COLO668 (cell line): ENCODE measurements around the gene CYB5D1.

Experiments
- DNase-seq: peaks from one replicate; lab custom pipeline; 2025; ENCODE audit not compliant: unreplicated experiment; lab: John Stamatoyannopoulos, UW

CYB5D1 gene

GRCh38 chr17:7833011-7833794, 24.6 kb upstream of the CYB5D1 start:
- no peak for DNase-seq

GRCh38 chr17:7833795-7834541, 23.8 kb upstream of the CYB5D1 start, which contains the start of gene KDM6B:
Gene KDM6B (plus strand): TSS chr17:7834217. CDS start chr17:7845555, 11,338 bp downstream.
- DNase-seq, result peak; percentile 85

DNA sequence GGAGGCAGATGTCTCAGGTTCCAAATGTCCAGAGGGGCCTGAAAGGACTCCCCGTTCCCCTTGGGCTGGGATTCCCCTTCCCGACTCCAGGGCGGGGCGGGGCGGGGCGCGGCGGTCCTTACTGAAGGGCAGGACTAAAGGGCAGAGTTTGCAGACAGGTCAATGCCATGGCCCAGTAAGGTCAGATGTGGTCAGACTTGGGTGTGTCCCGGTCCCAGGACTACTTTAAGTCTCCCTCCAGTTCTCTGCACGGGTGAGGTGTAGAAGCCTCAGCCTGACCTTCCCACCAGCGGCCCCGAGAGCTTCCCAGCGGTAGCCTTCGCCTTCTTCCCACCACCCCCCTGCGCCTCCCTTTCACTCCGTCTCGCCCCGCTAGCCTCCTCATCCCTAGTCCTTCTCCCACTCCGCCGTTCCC, 23.3 kb upstream of the CYB5D1 start:
- DNase-seq, result no peak

GRCh38 chr17:7834957-7835813, 22.6 kb upstream of the CYB5D1 start:
- DNase-seq, result peak; percentile 94

GRCh38 chr17:7835814-7836595, 21.8 kb upstream of the CYB5D1 start:
- DNase-seq, result peak; percentile 62

DNA sequence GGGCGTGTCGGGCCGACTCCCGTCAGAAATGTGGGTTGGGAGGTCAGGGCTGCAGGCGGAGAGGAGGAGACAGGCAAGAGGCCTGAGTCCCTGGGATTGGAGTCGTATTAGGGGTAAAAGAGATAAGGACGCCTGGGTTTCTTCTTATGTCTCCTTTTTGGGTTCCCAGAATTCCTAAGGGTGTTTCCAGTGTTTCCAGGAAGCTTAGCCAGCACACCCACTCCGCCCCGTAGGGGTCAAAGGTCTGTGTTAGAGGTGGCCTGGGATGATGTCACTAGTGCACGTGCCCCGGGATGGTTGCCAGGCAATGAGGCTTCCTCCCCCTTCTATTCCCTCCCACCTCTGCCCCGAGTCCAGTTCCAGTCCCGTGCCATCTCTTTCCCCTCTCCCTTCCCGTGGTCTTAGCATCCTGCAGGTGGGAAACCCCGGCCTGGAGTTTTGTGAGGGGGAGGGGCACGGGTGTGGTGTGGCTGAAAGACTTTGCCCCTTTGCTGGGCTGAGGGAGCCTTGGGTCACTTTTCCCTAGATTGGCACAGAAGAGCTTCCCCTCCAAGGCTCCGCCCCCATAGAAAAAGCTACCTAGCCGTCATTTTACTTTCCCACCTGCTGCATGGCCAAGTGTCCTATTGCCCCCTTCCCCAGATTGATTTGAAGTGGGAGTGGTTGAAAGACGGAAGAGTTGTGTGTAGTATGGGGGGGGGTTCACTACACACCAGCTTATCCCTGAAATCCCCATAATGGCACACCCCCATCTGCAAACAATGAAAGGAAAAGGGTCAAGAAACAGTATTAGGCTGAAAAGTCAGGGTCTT, 21.0 kb upstream of the CYB5D1 start:
- DNase-seq, result peak; percentile 94

DNA sequence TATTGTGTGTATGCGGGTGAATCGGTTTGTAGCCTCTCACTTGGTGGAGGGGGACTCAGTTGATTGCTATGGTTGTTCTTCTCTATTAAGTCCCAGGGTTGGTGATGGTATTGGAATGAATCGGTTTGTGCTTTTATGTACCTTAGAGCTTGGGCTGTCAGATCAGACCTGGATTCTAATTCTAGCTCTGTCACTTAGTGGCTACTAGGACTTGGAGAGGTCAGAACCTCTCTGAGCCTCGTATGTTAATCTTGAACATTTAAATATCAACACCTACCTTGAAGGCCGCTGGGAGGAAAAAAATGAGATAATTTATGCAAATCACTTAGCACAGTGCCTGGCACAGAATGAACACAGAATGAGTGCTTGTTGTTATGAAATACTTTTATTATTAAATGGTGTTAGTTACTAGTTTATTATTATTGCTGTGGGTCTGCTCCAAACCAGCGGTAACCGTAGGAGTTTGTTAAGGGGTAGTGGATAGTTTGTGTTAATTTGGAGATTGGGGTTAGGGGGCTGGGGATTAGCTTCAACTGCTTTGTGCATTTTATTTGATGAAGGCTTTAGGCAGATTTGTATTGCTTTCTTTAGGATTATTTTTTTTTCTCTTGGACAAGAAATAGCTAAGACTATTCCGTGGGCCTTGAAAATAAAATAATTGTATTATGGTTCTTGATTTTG, 20.3 kb upstream of the CYB5D1 start:
- no peak for DNase-seq

DNA sequence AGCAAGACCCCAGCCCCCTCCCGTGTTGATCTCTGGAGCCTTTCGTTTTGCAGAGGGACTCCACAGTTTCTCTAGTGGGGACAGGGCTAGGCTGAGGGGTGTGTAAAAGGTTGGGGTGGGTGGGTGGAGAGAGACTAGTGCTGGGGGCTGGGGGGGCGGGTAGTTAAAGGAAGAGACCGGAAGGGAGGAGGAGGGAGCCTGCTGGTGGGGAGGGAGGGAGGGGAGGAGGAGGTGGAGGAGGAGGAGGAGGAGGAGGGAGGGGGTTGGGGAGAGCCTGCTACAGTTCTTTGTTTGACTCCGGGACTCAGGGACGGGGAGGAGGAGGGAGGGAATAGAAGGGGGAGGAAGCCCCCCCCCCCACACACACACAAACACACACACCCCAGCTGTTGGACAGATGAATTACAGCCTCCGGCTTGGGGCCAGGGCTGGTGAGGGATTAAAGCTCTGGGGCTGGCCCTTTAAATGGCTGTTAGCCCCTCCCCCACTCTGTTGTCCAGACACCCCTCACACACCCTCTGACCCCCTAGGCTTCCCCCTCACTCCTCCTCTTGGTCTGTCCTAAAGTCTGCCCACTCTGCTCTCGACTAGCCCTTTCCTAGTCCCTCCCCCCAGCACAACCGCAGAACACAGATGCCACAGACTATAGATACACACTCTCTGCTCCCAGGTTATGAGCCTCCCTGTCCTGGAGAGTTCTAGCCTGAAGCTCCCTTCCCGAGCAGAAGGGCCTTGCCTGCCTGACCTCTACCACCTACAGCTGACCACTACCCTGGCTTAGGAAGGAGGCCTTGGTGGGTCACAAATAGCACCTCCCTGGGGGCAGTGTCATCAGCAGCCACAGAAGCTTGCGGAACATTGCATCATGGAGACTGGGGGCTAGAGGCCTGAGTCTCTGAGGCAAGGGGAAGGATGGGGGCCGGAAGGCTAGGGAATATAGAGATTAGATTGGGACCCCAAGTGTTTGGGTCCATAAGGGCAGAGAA, 19.4 kb upstream of the CYB5D1 start:
- peak; percentile 50 for DNase-seq

- DNase-seq, result no peak
Observed at GRCh38 chr17:7839190-7839875, 18.5 kb upstream of the CYB5D1 start.

DNA sequence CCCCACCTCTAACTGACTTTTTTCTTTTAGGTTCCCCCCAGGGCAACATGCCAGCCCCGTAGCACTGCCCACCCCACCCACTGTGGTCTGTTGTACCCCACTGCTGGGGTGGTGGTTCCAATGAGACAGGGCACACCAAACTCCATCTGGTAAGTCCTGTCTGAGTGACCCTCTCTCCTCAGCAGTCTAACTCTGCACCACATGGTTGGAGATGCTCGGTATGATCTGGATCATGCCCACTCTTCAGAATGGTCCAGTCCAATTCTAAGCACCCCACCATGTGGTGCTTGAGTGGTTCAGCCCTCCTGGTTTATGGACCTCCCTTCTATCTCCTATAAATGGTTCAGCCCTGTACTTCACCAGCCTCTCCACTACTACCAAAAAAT, 17.9 kb upstream of the CYB5D1 start:
- DNase-seq, result no peak

GRCh38 chr17:7840441-7840840, 17.4 kb upstream of the CYB5D1 start:
- DNase-seq, result no peak

- DNase-seq, result no peak
Observed at GRCh38 chr17:7840875-7841274, 16.9 kb upstream of the CYB5D1 start.

DNA sequence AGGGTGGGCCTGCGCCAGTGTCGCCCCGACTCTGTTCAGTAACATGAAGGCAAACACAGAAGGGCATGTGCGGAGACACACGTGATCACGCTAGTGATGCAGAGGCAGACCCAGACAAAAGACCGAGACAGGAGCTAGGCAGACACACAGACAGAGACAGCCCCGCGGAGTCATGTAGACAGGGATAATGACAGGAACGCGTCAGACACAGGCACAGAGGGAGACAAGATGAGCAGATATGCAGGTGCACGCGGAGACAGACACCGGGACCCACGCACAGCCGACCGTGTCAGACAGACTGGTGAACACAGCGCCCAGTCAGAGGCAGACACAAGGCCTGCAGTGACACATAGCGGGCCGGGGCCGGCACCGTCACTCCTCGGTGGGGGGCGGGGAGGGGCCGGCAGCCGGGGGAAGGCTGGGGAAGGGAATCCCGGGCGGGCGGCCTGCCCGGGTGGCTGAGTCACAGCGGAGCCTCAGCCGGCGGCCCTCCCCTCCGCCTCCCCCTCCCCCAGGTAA, 16.3 kb upstream of the CYB5D1 start:
- DNase-seq, result peak; percentile 73

GRCh38 chr17:7841915-7842379, 15.9 kb upstream of the CYB5D1 start:
- peak; percentile 84 for DNase-seq

DNA sequence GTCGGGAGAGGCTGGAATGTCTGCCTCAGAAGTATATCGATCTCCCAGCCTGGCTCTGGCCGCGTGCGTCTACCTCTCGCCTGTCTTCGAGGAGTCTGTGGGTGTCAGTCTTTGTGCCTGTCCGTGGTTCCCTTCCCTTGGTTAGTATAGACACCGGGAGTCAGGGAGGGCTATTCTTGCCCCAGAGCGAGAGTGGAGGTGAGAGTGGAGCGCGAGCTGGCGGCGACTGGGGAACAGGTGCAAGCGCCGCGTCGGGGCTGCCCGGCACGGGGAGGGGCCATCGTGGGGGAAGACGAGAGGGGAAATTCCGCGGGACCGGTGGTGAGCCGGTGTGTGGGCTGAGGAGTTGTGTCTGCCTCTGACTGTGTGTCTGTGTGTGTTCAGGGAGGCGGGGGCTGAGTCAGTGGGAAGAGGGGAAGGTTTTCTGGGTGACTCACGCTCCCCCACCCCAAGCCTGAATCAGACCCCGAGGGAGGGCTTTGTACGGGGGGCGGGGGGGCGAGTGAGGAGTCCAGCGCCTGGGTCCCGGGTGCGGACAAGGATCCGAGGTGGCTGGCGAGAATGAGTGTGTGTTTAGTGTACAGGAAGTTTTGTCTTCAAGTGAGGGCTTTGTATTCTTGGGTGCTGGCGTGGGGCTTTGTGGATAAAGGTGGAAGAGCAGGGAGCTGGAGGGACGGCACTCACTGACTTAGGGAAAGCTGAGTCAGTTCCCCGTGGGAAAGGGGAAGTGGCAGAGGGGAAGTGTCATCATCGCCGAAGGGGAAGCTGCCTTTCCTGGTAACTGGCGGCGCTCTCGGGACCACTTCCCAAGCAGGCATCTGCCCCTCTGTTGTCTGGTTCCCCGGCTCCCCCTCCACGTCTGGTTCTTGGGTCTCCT, 15.2 kb upstream of the CYB5D1 start:
- peak; percentile 75 for DNase-seq

DNA sequence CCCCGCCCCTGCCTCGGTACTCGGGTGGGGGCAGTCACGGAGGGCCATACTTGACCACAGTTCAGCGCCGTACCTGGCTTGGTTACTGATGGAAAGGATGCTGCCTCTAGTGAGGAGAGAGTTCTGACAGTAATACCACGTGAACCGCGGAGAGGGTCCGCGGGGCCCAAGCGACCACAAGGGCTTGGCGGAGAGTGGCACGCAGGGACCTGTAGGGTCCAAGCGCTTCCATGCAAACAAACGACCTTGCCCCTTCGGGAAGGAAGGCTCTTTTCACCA, 14.6 kb upstream of the CYB5D1 start:
- no peak for DNase-seq
